GM12878 (cell line): ENCODE measurements around the gene EXOSC2. TPM values are rescaled to one million over a fixed set of nuclear protein-coding genes. Genes with fewer than 3 reads are reported as not detected.

ENCODE experiments used
- ATAC-seq: fragments of 200-7000 bp; cut with Tn5 transposase; 3 replicates; pipeline ENCODE4 v1.9.1; 2020; ENCODE audit warnings: mild to moderate bottlenecking, moderate library complexity
- BruUV-seq: library from RNA; stranded (reverse); fragments of 400-500 nt; replicated peaks from 2 replicates; lab custom pipeline; 2021; lab: Mats Ljungman, UMichigan
- CTCF ChIA-PET: fragments of 300-600 bp; sonication (Branson Sonifier 250); formaldehyde crosslinking; extraction: SDS; loops from one replicate; lab custom pipeline; 2021; ENCODE audit warnings: inconsistent platforms; lab: Yijun Ruan, JAX
- POLR2A ChIA-PET: fragments of 350-600 bp; formaldehyde crosslinking; extraction: SDS; loops from one replicate; lab custom pipeline; 2021; ENCODE audit warnings: inconsistent platforms; lab: Charles Lee
- RAD21 ChIA-PET: fragments of 300-600 bp; sonication (Branson Sonifier 250); formaldehyde crosslinking; loops from one replicate; lab custom pipeline; 2023; ENCODE audit warnings: antibody characterized with exemption; ENCODE audit not compliant: unreplicated experiment; lab: Charles Lee
- SMC1A ChIA-PET: fragments of 300-600 bp; sonication (Branson Sonifier 250); formaldehyde crosslinking; loops from one replicate; lab custom pipeline; 2023; ENCODE audit not compliant: unreplicated experiment, uncharacterized antibody; lab: Charles Lee
- DNase-seq: peaks from one replicate; pipeline ENCODE4 v3.0.0-alpha.2; 2011; ENCODE audit warnings: low read depth, low spot score
- FAIRE-seq: peaks from 3 replicates; lab custom pipeline; 2011; peaks lifted over from hg19 to GRCh38; lab: Jason Lieb, UNC
- H2AFZ ChIP-seq: 2 replicates; pipeline ENCODE4 v1.6.0; 2011; ENCODE audit warnings: low read depth, low read length, control low read depth; ENCODE audit not compliant: control insufficient read depth
- H3K27ac ChIP-seq: 2 replicates; pipeline ENCODE4 v1.5.1; 2011; ENCODE audit warnings: control low read depth; ENCODE audit not compliant: control insufficient read depth, insufficient read depth
- H3K27me3 ChIP-seq, 2 experiments: replicated peaks in 1 of 2; 2 replicates each; pipeline versions ENCODE4 v1.6.0 to v1.6.1; 2011; ENCODE audit warnings: low read length in 1 of 2; ENCODE audit not compliant: control insufficient read depth in 2 of 2, insufficient read depth in 2 of 2
- H3K36me3 ChIP-seq, 2 experiments: 2 replicates each; pipeline ENCODE4 v1.5.1; 2011; ENCODE audit warnings: low read length in 1 of 2; ENCODE audit not compliant: control insufficient read depth in 2 of 2, insufficient read depth in 2 of 2
- H3K4me1 ChIP-seq: 2 replicates; pipeline ENCODE4 v1.6.1; 2011; ENCODE audit warnings: mild to moderate bottlenecking, low read length, moderate library complexity, mixed read lengths; ENCODE audit not compliant: control insufficient read depth, insufficient read depth
- H3K4me2 ChIP-seq: 2 replicates; pipeline ENCODE4 v1.6.0; 2011; ENCODE audit warnings: control low read depth; ENCODE audit not compliant: control insufficient read depth, insufficient read depth
- H3K4me3 ChIP-seq: fragments of 200-600 bp; sonication (generic); 2 replicates; pipeline ENCODE4 v1.5.1; 2016
- H3K79me2 ChIP-seq: 2 replicates; pipeline ENCODE4 v1.6.0; 2011; ENCODE audit warnings: low read length; ENCODE audit not compliant: control insufficient read depth, insufficient read depth
- H3K9ac ChIP-seq: 2 replicates; pipeline ENCODE4 v1.8.0; 2011; ENCODE audit warnings: low read length, control low read depth, mixed read lengths; ENCODE audit not compliant: control insufficient read depth, insufficient read depth
- H3K9me3 ChIP-seq: replicated peaks from 3 replicates; pipeline ENCODE4 v1.5.1; 2011; ENCODE audit warnings: mild to moderate bottlenecking, low read length; ENCODE audit not compliant: control insufficient read depth, insufficient read depth
- H4K20me1 ChIP-seq: 2 replicates; pipeline ENCODE4 v1.6.0; 2011; ENCODE audit not compliant: control insufficient read depth, insufficient read depth
- BACH1 ChIP-seq: fragments of 450-650 bp; IDR thresholded peaks from 2 replicates; pipeline ENCODE4 v1.6.1; 2017; ENCODE audit warnings: mild to moderate bottlenecking, borderline replicate concordance
- KLF5 ChIP-seq: fragments of 450-650 bp; IDR thresholded peaks from 2 replicates; pipeline ENCODE4 v1.6.1; 2014; ENCODE audit warnings: mild to moderate bottlenecking; ENCODE audit not compliant: partially characterized antibody
- MEF2A ChIP-seq: IDR thresholded peaks from 2 replicates; pipeline ENCODE4 v1.6.1; 2011; ENCODE audit warnings: low read depth, mild to moderate bottlenecking, low read length, moderate library complexity; ENCODE audit not compliant: insufficient read depth
- MXI1 ChIP-seq: fragments of 150-350 bp; IDR thresholded peaks from 2 replicates; pipeline ENCODE4 v1.6.1; 2011; ENCODE audit warnings: low read depth, mild to moderate bottlenecking, inconsistent platforms, low read length, improper control_type of control experiment
- NFIC ChIP-seq: IDR thresholded peaks from 2 replicates; pipeline ENCODE4 v1.6.1; 2012; ENCODE audit warnings: low read depth, mild to moderate bottlenecking, inconsistent platforms, low read length, moderate library complexity
- POU2F2 ChIP-seq: IDR thresholded peaks from 3 replicates; pipeline ENCODE4 v1.6.1; 2011; ENCODE audit warnings: low read depth, mild to moderate bottlenecking, low read length, borderline replicate concordance
- PRDM15 ChIP-seq: fragments of 450-650 bp; formaldehyde crosslinking; IDR thresholded peaks from 2 replicates; pipeline ENCODE4 v1.4.0; 2020; ENCODE audit warnings: mild to moderate bottlenecking, moderate library complexity
- SMARCA5 ChIP-seq: fragments of 450-650 bp; IDR thresholded peaks from 2 replicates; pipeline ENCODE4 v1.6.1; 2017; ENCODE audit warnings: mild to moderate bottlenecking
- SPI1 ChIP-seq: IDR thresholded peaks from 2 replicates; pipeline ENCODE4 v1.6.1; 2011; ENCODE audit warnings: low read depth, mild to moderate bottlenecking, low read length, moderate library complexity, borderline replicate concordance; ENCODE audit not compliant: insufficient read depth
- TCF3 ChIP-seq: IDR thresholded peaks from 2 replicates; pipeline ENCODE4 v1.6.1; 2012; ENCODE audit warnings: low read depth, mild to moderate bottlenecking, low read length, borderline replicate concordance; ENCODE audit not compliant: insufficient read depth
- WGBS: methylation state at CpG from one replicate; pipeline ENCODE4 v1.1.6; 2016; ENCODE audit warnings: low lambda C conversion rate; ENCODE audit not compliant: insufficient replicate concordance, insufficient coverage; ENCODE audit errors: missing lambda C conversion rate; 5-methylcytosine and 5-hydroxymethylcytosine counted together
- in situ Hi-C: fragments of 300-500 bp; cut with MboI; formaldehyde crosslinking; loops from 9 replicates; pipeline ENCODE4 v1.14.3; 2018; ENCODE audit warnings: mixed read lengths
- intact Hi-C: fragments of 100-400 bp; cut with micrococcal nuclease; formaldehyde crosslinking; loops from one replicate; pipeline ENCODE4 v1.14.2; 2022; ENCODE audit not compliant: unreplicated experiment
- polyA plus RNA-seq, 11 experiments: library from polyadenylated mRNA; depleted of rRNA in 4 of 11; unstranded in 6 of 11; stranded (reverse) in 5 of 11; fragments of >200 nt; fragmentation: Nextera tagmentation in 4 of 11; fragmentation: Illumina TruSeq in 1 of 11; extraction: Ambion mirVana in 4 of 11; extraction: Trizol in 1 of 11; gene quantifications; 1 replicate in 1 of 11; 2 replicates in 10 of 11; pipeline versions ENCODE4 v1.2.1 to v1.2.3, GENCODE V29; 2011 to 2016; ENCODE audit warnings: inconsistent platforms in 2 of 11, missing spikeins in 2 of 11, low read depth in 1 of 11
- total RNA-seq, 4 experiments: library from RNA; depleted of rRNA in 3 of 4; stranded (reverse); fragments of >200 nt in 3 of 4; fragmentation: Illumina TruSeq in 1 of 4; extraction: Trizol in 1 of 4; gene quantifications; 2 replicates each; pipeline versions ENCODE4 v1.2.1 to v1.2.3, GENCODE V29; 2013 to 2021

The EXOSC2 gene
- total and polyA plus RNA-seq, 10 of the 15 experiments (the other 5 are each of a cell fraction or from before 2014, with no cell fraction given): 26.3 to 55.0 (median 48.0) TPM

GRCh38 chr9:130746434-130747212, 53.0 kb downstream of the EXOSC2 start:
- H3K79me2 ChIP-seq: peaks cover 2% of the 10 kb centered on the region

More at GRCh38 chr9:130746434-130747212, 53.0 kb downstream of the EXOSC2 start:
- no TSS peak for BruUV-seq
- WGBS: 77% methylated on average over 3 of the region's 3 CpGs
- no peak for DNase-seq
- Histone ChIP-seq H3K27ac (no peak overlapping the region), H3K27me3 (no peaks in the 10 kb centered on the region), H2AFZ (no peak overlapping the region), H3K9me3 (no peaks in the 10 kb centered on the region), H4K20me1 (no peaks in the 10 kb centered on the region; the same call in 1 of the 2 replicates), H3K36me3 (no peaks in the 10 kb centered on the region), H3K9ac (no peak overlapping the region), H3K4me3 (no peak overlapping the region), H3K4me2 (no peak overlapping the region), H3K4me1 (no peaks in the 10 kb centered on the region)
- FAIRE-seq: no peak
- CTCF ChIA-PET: interaction anchor here (1.3 kb wide), 1 partner anchor 26 kb away, joined by 3 read pairs; no protein-coding TSS in a partner anchor
- ATAC-seq: no peak
- POLR2A ChIA-PET: no interaction called here
- RAD21 ChIA-PET: interaction anchor here (1.4 kb wide), 1 partner anchor 123 kb away, joined by 3 read pairs; no protein-coding TSS in a partner anchor
- SMC1A ChIA-PET: no interaction called here
- no peak for TF ChIP-seq SPI1
- no peak for TF ChIP-seq TCF3
- no peak for TF ChIP-seq POU2F2
- no peak for TF ChIP-seq SMARCA5
- TF ChIP-seq PRDM15 (CRISPR knock-in tag): no peak
- TF ChIP-seq MXI1: no peak
- TF ChIP-seq KLF5: no peak
- no peak for TF ChIP-seq MEF2A
- TF ChIP-seq BACH1: no peak
- TF ChIP-seq NFIC: no peak
- in situ Hi-C loops: no loop called here
- intact Hi-C loops: no loop called here
